Measurements from ENCODE around the gene ZFYVE21. TPM values are rescaled to one million over a fixed set of nuclear protein-coding genes. Genes with fewer than 3 reads are reported as not detected.

ZFYVE21 gene
- total RNA-seq (10 to 100 TPM; 28.0 to 36.9 TPM), polyA plus RNA-seq (10 to 100 TPM; 28.2 to 33.3 TPM)

- peak within 1 kb of the TSS in 1 of 2 donors; percentile 45 for H3K27ac ChIP-seq (ENCODE audit: low read depth in 1 of 2, low read length in 2 of 2)
- 1% methylated on average over 121 of the region's 121 CpGs for WGBS
- TF ChIP-seq EGR1 (IDR thresholded peaks at IDR 0.05; ENCODE audit: low read depth in 2 of 2) (no peak), NR2F2 (IDR thresholded peaks at IDR 0.05) (peak; percentile 20), HNF4G (IDR thresholded peaks at IDR 0.05) (no peak), FOXA2 (IDR thresholded peaks at IDR 0.05) (no peak), HNF4A (conservative IDR thresholded peaks at IDR 0.05) (peak in 1 of 2 donors; percentile 19), MAX (IDR thresholded peaks at IDR 0.05) (no peak), FOXA1 (IDR thresholded peaks at IDR 0.05) (no peak), YY1 (IDR thresholded peaks at IDR 0.05) (no peak), JUND (IDR thresholded peaks at IDR 0.05) (no peak), GABPA (IDR thresholded peaks at IDR 0.05 in 1 of 2, conservative IDR thresholded peaks at IDR 0.05 in 1 of 2) (no peak), RXRA (IDR thresholded peaks at IDR 0.05) (peak; percentile 8 to 36), TAF1 (conservative IDR thresholded peaks at IDR 0.05) (no peak), RAD21 (IDR thresholded peaks at IDR 0.05) (peak in 1 of 2 donors; percentile 19), SP1 (IDR thresholded peaks at IDR 0.05) (peak; percentile 98), CTCF (IDR thresholded peaks at IDR 0.05; ENCODE audit: low read depth, low read length, missing input control) (no peak), ATF3 (IDR thresholded peaks at IDR 0.05) (no peak)
- TF ChIP-seq, protein P1, sequence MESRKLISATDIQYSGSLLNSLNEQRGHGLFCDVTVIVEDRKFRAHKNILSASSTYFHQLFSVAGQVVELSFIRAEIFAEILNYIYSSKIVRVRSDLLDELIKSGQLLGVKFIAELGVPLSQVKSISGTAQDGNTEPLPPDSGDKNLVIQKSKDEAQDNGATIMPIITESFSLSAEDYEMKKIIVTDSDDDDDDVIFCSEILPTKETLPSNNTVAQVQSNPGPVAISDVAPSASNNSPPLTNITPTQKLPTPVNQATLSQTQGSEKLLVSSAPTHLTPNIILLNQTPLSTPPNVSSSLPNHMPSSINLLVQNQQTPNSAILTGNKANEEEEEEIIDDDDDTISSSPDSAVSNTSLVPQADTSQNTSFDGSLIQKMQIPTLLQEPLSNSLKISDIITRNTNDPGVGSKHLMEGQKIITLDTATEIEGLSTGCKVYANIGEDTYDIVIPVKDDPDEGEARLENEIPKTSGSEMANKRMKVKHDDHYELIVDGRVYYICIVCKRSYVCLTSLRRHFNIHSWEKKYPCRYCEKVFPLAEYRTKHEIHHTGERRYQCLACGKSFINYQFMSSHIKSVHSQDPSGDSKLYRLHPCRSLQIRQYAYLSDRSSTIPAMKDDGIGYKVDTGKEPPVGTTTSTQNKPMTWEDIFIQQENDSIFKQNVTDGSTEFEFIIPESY (IDR thresholded peaks at IDR 0.05): no peak
- TF ChIP-seq, protein P2, sequence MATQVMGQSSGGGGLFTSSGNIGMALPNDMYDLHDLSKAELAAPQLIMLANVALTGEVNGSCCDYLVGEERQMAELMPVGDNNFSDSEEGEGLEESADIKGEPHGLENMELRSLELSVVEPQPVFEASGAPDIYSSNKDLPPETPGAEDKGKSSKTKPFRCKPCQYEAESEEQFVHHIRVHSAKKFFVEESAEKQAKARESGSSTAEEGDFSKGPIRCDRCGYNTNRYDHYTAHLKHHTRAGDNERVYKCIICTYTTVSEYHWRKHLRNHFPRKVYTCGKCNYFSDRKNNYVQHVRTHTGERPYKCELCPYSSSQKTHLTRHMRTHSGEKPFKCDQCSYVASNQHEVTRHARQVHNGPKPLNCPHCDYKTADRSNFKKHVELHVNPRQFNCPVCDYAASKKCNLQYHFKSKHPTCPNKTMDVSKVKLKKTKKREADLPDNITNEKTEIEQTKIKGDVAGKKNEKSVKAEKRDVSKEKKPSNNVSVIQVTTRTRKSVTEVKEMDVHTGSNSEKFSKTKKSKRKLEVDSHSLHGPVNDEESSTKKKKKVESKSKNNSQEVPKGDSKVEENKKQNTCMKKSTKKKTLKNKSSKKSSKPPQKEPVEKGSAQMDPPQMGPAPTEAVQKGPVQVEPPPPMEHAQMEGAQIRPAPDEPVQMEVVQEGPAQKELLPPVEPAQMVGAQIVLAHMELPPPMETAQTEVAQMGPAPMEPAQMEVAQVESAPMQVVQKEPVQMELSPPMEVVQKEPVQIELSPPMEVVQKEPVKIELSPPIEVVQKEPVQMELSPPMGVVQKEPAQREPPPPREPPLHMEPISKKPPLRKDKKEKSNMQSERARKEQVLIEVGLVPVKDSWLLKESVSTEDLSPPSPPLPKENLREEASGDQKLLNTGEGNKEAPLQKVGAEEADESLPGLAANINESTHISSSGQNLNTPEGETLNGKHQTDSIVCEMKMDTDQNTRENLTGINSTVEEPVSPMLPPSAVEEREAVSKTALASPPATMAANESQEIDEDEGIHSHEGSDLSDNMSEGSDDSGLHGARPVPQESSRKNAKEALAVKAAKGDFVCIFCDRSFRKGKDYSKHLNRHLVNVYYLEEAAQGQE (IDR thresholded peaks at IDR 0.05): no peak
- H3K9me3 ChIP-seq (ENCODE audit: control insufficient read depth in 4 of 4, low read length in 3 of 4): no peaks in the 10 kb centered on the region
- H3K4me1 ChIP-seq (ENCODE audit: control insufficient read depth in 4 of 4, insufficient read depth in 4 of 4, low read length in 3 of 4): peaks cover 0 to 22% (median 8%) of the 10 kb centered on the region in 4 donors
- H3K36me3 ChIP-seq (ENCODE audit: control insufficient read depth in 4 of 4, insufficient read depth in 3 of 4, low read depth in 1 of 4, low read length in 3 of 4): peaks cover 0 to 2% (median 0%) of the 10 kb centered on the region in 4 donors
- no peaks in the 10 kb centered on the region for H3K27me3 ChIP-seq (ENCODE audit: control insufficient read depth in 4 of 4, insufficient read depth in 4 of 4, low read length in 3 of 4)
- DNase-seq (ENCODE audit: low spot score): peak; percentile 99
- H3K4me3 ChIP-seq (ENCODE audit: low read depth in 1 of 3, low read length in 3 of 3): peak within 1 kb of the TSS; percentile 65 to 93 (median 78)
- H3K9ac ChIP-seq (ENCODE audit: low read depth in 1 of 2, low read length in 2 of 2): peak within 1 kb of the TSS in 1 of 2 donors; percentile 66
Observed at GRCh38 chr14:103715052-103716000, at the start of gene ZFYVE21, which contains the start of gene XRCC3. ZFYVE21 (plus strand) TSS chr14:103715810; CDS start chr14:103715842, 32 bp downstream. XRCC3 (minus strand) TSS chr14:103715451; CDS start chr14:103711087, 4,364 bp downstream.

Data from liver (tissue), 9 donors.